Astrocyte (in vitro differentiated cells and primary cell): ENCODE results near the gene GFRA4. TPM values are rescaled to one million over a fixed set of nuclear protein-coding genes. Genes with fewer than 3 reads are reported as not detected.

ENCODE experiments used
- DNase-seq: peaks from one replicate; pipeline ENCODE4 v3.0.0-alpha.2; 2010; ENCODE audit warnings: low read depth
- FAIRE-seq: peaks from 2 replicates; lab custom pipeline; 2011; peaks lifted over from hg19 to GRCh38; lab: Jason Lieb, UNC
- H2AFZ ChIP-seq: 2 replicates; pipeline ENCODE4 v1.6.0; 2012; ENCODE audit warnings: low read depth, low read length, inconsistent platforms
- H3K27ac ChIP-seq: 2 replicates; pipeline ENCODE4 v1.5.1; 2011; ENCODE audit warnings: low read depth, low read length, inconsistent platforms
- H3K27me3 ChIP-seq: 2 replicates; pipeline ENCODE4 v1.6.0; 2011; ENCODE audit warnings: low read length, inconsistent platforms; ENCODE audit not compliant: insufficient read depth
- H3K36me3 ChIP-seq: 2 replicates; pipeline ENCODE4 v1.5.1; 2011; ENCODE audit warnings: low read length, inconsistent platforms; ENCODE audit not compliant: insufficient read depth
- H3K4me1 ChIP-seq: 2 replicates; pipeline ENCODE4 v1.5.1; 2011; ENCODE audit warnings: low read length, inconsistent platforms; ENCODE audit not compliant: insufficient read depth
- H3K4me2 ChIP-seq: 2 replicates; pipeline ENCODE4 v1.6.0; 2012; ENCODE audit warnings: low read length, inconsistent platforms
- H3K4me3 ChIP-seq: 2 replicates; pipeline ENCODE4 v1.5.1; 2011; ENCODE audit warnings: low read depth, mild to moderate bottlenecking, low read length, inconsistent platforms; ENCODE audit not compliant: insufficient read depth
- H3K79me2 ChIP-seq: 2 replicates; pipeline ENCODE4 v1.6.0; 2012; ENCODE audit warnings: mild to moderate bottlenecking, low read length, inconsistent platforms; ENCODE audit not compliant: insufficient read depth
- H3K9ac ChIP-seq: 2 replicates; pipeline ENCODE4 v1.6.0; 2012; ENCODE audit warnings: mild to moderate bottlenecking, low read length, inconsistent platforms
- H3K9me3 ChIP-seq: 2 replicates; pipeline ENCODE4 v1.5.1; 2012; ENCODE audit warnings: low read depth, mild to moderate bottlenecking, low read length, inconsistent platforms; ENCODE audit not compliant: insufficient read depth
- H4K20me1 ChIP-seq: 2 replicates; pipeline ENCODE4 v1.6.0; 2012; ENCODE audit warnings: low read length, inconsistent platforms; ENCODE audit not compliant: insufficient read depth
- H3K27ac Mint-ChIP-seq: one replicate; pipeline ENCODE4 v1.8.0; 2021; ENCODE audit warnings: mild to moderate bottlenecking, mixed read lengths; ENCODE audit not compliant: unreplicated experiment
- H3K27me3 Mint-ChIP-seq: one replicate; pipeline ENCODE4 v1.8.0; 2021; ENCODE audit warnings: low read depth, mixed read lengths; ENCODE audit not compliant: unreplicated experiment
- H3K36me3 Mint-ChIP-seq: one replicate; pipeline ENCODE4 v1.8.0; 2021; ENCODE audit warnings: low read depth, mixed read lengths; ENCODE audit not compliant: unreplicated experiment
- H3K4me1 Mint-ChIP-seq: one replicate; pipeline ENCODE4 v1.8.0; 2021; ENCODE audit warnings: low read depth, mixed read lengths; ENCODE audit not compliant: unreplicated experiment
- H3K4me3 Mint-ChIP-seq: one replicate; pipeline ENCODE4 v1.8.0; 2021; ENCODE audit warnings: mild to moderate bottlenecking, moderate library complexity, mixed read lengths; ENCODE audit not compliant: unreplicated experiment
- H3K9me3 Mint-ChIP-seq: one replicate; pipeline ENCODE4 v1.8.0; 2021; ENCODE audit warnings: mild to moderate bottlenecking, mixed read lengths; ENCODE audit not compliant: unreplicated experiment
- CTCF ChIP-seq: IDR thresholded peaks from 2 replicates; pipeline ENCODE4 v1.5.1; 2011; ENCODE audit warnings: low read depth, mild to moderate bottlenecking, inconsistent platforms, low read length, moderate library complexity; ENCODE audit not compliant: insufficient read depth
- EZH2 ChIP-seq: IDR thresholded peaks from 2 replicates; pipeline ENCODE4 v1.6.1; 2012; ENCODE audit warnings: mild to moderate bottlenecking, low read length, inconsistent platforms; ENCODE audit not compliant: insufficient read depth
- total RNA-seq: library from RNA; stranded (reverse); gene quantifications from 2 replicates; pipeline ENCODE4 v1.2.1, GENCODE V29; 2021

The GFRA4 gene
- total RNA-seq, 1 donor from 2014 or later: not detected

DNA sequence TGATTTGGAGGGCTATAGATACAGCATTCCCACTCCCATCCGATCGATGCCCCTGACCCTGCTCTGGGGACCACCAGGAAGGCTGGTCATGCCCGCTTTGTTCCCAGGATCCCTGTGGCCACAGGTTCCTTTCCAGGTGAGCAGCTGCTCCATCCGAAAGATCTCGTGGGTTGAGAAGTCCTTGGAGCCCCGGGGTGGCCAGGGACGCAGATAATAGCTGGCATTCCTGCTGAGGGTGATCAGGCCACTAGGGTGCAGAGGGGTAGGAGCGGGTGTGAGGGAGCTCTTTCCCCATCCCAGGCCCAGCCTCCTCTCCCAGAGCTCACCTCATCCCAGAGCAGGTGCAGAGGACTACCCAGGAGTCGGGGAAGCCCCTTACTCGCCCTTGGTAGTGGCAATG is 11.2 kb upstream of the GFRA4 start:
- Mint-ChIP-seq H3K4me3 (no peak overlapping the region), H3K27me3 (peaks cover 34% of the 10 kb centered on the region), H3K27ac (no peak overlapping the region), H3K9me3 (no peaks in the 10 kb centered on the region), H3K36me3 (no peaks in the 10 kb centered on the region), H3K4me1 (peaks cover 11% of the 10 kb centered on the region)
- Histone ChIP-seq H3K4me3 (no peak overlapping the region), H3K9ac (no peak overlapping the region), H3K4me1 (peaks cover 13% of the 10 kb centered on the region), H3K27ac (no peak overlapping the region), H3K36me3 (no peaks in the 10 kb centered on the region), H2AFZ (no peak overlapping the region), H3K27me3 (peaks cover 27% of the 10 kb centered on the region), H3K9me3 (no peaks in the 10 kb centered on the region), H4K20me1 (no peaks in the 10 kb centered on the region), H3K4me2 (no peak overlapping the region), H3K79me2 (no peaks in the 10 kb centered on the region)
- TF ChIP-seq CTCF (no peak), EZH2 (no peak)
- FAIRE-seq (no peak), DNase-seq (no peak)

DNA sequence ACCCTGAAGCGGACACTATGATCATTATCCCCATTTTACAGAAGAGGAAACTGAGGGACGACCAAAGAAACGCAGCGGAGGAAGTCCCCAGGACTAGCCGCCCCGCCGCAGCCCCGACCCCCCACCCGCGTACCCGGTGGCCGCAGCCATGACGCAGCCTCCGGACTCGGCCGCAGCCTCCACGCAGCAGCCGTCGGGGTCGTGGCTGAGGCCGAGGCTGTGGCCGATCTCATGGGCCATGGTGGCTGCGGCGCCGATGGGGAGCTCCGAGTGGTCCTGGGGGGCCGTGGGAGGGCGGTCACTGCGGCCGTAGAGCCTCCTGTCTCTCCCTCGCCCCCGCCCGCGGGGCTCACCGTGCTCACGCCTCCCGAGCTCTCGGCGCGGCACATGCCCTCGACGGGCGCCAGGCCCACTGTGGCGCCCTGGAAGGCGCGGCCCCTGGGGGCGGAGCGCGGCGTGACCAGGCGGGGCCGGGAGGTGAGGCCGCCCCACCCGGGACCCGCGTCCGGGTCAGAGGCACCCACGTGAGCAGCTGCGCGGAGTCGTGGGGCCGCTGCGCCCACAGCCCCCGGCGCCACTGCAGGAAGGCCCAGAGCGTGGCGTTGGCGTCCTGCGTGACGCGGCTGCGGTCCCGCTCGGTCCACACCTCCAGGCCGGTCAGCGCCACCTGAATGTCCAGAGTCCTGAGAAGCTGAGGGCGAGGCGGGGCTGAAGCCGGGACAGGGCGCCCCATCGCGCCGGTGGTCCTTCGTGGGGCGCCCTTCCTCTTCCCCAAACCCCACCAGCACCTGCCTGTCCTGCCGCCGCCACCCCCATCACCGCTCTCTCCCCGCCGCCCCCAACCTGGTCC is 10.2 kb upstream of the GFRA4 start:
- FAIRE-seq: no peak
- Mint-ChIP-seq H3K4me3 (no peak overlapping the region), H3K27me3 (peaks cover 34% of the 10 kb centered on the region), H3K27ac (no peak overlapping the region), H3K36me3 (no peaks in the 10 kb centered on the region), H3K4me1 (peaks cover 11% of the 10 kb centered on the region), H3K9me3 (no peaks in the 10 kb centered on the region)
- Histone ChIP-seq H3K9me3 (no peaks in the 10 kb centered on the region), H3K79me2 (no peaks in the 10 kb centered on the region), H3K4me1 (peaks cover 12% of the 10 kb centered on the region), H4K20me1 (no peaks in the 10 kb centered on the region), H3K9ac (no peak overlapping the region), H2AFZ (no peak overlapping the region), H3K4me3 (no peak overlapping the region), H3K4me2 (no peak overlapping the region), H3K27me3 (peaks cover 27% of the 10 kb centered on the region), H3K36me3 (no peaks in the 10 kb centered on the region), H3K27ac (no peak overlapping the region)
- no peak for DNase-seq
- TF ChIP-seq CTCF (no peak), EZH2 (no peak)

DNA sequence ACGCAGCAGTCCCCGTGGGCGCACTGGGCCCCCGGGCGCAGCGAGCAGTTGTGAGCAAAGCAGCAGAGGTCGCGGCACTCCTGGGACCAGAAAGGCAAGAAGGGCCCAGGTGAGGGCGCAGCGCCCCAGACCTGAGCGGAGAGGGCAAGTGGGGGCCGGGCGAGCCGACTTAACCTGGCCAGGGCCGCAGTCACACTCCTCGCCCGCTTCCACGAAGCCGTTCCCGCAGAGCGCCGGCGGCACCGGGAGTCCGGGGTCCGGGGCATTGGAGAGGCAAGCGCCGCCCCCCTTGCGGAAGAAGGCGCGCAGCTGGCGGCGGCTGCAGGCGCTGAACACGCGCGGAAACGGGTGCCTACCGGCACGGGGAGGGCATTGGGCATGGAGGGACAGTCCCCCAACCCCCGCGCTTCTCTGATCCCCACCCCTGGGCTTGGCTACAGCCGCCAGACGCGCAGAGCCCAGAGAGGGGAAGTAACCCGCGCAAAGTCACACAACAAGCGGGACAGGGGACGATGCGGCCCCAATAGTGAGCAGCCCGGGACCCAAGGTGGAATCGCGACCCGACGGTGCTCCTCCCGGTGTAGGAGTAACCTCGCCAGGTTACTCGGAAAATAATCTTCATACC is 9.5 kb upstream of the GFRA4 start:
- no peak overlapping the region for H3K4me2 ChIP-seq
- no peak for FAIRE-seq

More for the DNA sequence above, 9.5 kb upstream of the GFRA4 start:
- H3K27me3 Mint-ChIP-seq: peaks cover 38% of the 10 kb centered on the region
- Histone ChIP-seq H3K27me3 (peaks cover 27% of the 10 kb centered on the region), H2AFZ (no peak overlapping the region), H3K4me3 (no peak overlapping the region), H3K4me1 (peaks cover 7% of the 10 kb centered on the region), H3K9ac (no peak overlapping the region), H3K9me3 (no peaks in the 10 kb centered on the region), H4K20me1 (no peaks in the 10 kb centered on the region), H3K79me2 (no peaks in the 10 kb centered on the region), H3K27ac (no peak overlapping the region), H3K36me3 (no peaks in the 10 kb centered on the region)
- H3K27ac Mint-ChIP-seq: no peak overlapping the region
- no peaks in the 10 kb centered on the region for H3K36me3 Mint-ChIP-seq
- H3K4me3 Mint-ChIP-seq: no peak overlapping the region
- no peak for DNase-seq
- H3K4me1 Mint-ChIP-seq: peaks cover 11% of the 10 kb centered on the region
- TF ChIP-seq EZH2 (peak; percentile 34), CTCF (no peak)
- H3K9me3 Mint-ChIP-seq: no peaks in the 10 kb centered on the region
